GM12872 (cell line): Measurements from ENCODE around the gene ZNF687.

ENCODE experiments used
- CTCF ChIP-seq: IDR thresholded peaks from 3 replicates; pipeline ENCODE4 v1.5.1; 2011; ENCODE audit warnings: low read depth, mild to moderate bottlenecking, low read length, moderate library complexity; ENCODE audit not compliant: insufficient read depth

ZNF687 gene

GRCh38 chr1:151281969-151282882 lies at the start of gene ZNF687:
TSS of gene ZNF687 (plus strand) at chr1:151282299. CDS start at chr1:151286292, 3,993 bp downstream.
- TF ChIP-seq CTCF = no peak

- TF ChIP-seq CTCF = no peak
Measured at GRCh38 chr1:151235235-151235634, 46.9 kb upstream of the ZNF687 start.

DNA sequence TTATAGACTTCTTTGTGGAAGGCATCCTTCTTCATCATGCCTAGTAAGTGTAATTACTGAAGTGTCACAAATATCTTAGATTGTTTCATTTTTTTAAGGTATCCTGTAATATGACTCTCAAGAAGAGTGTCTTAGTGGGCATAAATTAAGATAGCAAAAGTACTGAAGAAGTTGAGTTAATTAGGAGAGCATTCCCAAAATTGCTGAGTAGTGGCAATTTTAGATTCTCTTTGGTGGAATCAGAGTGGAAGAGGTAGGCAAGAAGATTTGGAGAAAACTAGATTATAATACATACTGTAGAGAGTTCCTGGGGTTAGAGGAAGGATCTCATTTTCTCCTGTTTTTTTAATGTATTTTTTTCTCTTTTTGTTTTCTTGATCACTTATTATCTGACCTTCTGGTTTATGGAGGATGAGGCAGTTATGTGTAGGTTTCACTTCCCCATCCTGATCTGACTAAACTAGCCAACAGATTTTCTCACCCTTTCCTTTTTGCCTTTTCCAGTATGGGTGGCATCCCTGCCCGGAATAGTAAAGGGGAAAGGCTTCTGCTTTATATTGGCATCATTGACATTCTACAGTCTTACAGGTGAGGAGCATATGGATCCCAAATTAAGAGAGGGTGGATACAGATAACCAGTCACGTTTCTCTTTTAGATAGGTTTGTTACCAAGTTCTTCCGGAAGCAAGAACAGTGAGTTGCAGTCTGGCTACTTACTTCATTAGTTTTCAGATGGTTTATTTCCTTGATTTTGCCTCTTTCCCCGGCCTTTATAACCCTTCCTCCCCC lies 44.2 kb upstream of the ZNF687 start:
- TF ChIP-seq CTCF = no peak

DNA sequence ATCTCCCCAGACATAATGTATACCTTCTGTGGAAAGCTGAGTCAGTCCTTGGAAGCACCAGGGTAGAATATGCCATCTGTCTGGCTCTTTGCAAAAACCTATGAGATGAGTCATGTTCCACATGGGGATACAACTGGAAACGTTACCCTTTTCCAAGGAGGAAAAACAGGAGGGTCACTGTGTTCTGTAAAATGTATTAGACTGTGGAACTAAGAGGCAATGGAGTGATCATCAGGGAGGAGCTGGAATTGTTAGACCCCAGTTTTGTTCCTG lies 43.7 kb upstream of the ZNF687 start:
- no peak for TF ChIP-seq CTCF

DNA sequence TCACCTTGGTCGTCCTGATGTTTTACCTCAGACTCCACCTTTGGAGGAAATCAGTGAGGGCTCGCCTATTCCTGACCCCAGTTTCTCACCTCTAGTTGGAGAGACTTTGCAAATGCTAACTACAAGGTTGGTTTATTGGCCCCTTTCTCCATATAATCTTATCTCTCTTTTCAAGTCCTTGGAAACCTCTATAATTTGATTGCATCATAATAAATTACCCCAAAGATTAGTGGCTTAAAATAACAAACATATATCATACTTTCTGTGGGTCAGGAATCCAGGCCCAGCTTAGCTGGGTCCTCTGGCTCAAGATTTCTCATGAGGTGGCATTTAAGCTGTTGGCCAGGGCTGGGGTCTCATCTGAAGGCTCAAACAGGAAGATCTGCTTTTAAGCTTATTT lies 39.7 kb upstream of the ZNF687 start:
- no peak for TF ChIP-seq CTCF

DNA sequence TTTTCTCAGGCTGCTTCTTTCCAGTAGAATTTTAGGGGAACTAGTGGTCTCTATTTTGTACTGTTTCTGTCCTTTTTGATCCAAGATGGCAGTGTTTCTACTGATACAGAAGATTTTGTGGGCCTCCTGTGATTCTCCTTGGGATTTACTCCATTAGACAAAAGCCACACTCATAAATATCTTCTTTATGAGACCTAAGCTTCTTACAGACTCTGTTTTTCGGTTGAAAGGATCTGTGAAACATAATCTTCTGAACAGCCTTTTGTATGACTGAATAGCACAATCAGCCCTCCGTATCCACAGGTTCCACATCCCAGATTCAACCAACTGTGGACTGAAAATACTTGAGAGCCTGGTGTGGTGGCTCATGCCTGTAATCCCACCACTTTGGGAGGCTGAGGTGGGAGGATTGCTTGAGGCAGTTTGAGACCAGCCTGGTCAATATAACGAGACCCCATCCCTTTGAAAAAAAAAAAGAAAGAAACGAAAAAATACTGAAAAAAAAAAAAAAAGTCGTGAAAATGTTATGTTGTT lies 38.3 kb upstream of the ZNF687 start:
- TF ChIP-seq CTCF = no peak

- no peak for TF ChIP-seq CTCF
Measured at GRCh38 chr1:151246786-151247185, 35.3 kb upstream of the ZNF687 start.
